ENCODE data around the gene STIM1.

The STIM1 gene

GRCh38 chr11:3925513-3925912 lies 70.0 kb downstream of the STIM1 start:
- DNase-seq: no peak

GRCh38 chr11:3926458-3927095 lies 71.1 kb downstream of the STIM1 start:
- DNase-seq: no peak

- DNase-seq: no peak
Measured at GRCh38 chr11:3927129-3927796, 71.8 kb downstream of the STIM1 start.

- DNase-seq: no peak
Measured at GRCh38 chr11:3929232-3929631, 73.8 kb downstream of the STIM1 start.

- no peak for DNase-seq
Measured at GRCh38 chr11:3929649-3930048, 74.2 kb downstream of the STIM1 start.

GRCh38 chr11:3932698-3933097 lies 77.2 kb downstream of the STIM1 start:
- DNase-seq: no peak

- no peak for DNase-seq
Measured at GRCh38 chr11:3933165-3933628, 77.7 kb downstream of the STIM1 start.

GRCh38 chr11:3934658-3935057 lies 79.2 kb downstream of the STIM1 start:
- no peak for DNase-seq

GRCh38 chr11:3936517-3936916 lies 81.1 kb downstream of the STIM1 start:
- no peak for DNase-seq

GRCh38 chr11:3939211-3939610 lies 83.7 kb downstream of the STIM1 start:
- DNase-seq: no peak

- no peak for DNase-seq
Measured at GRCh38 chr11:3939651-3940190, 84.3 kb downstream of the STIM1 start.

GRCh38 chr11:3942160-3942955 lies 86.9 kb downstream of the STIM1 start:
- DNase-seq: no peak

GRCh38 chr11:3942956-3943497 lies 87.6 kb downstream of the STIM1 start:
- DNase-seq: no peak

- DNase-seq: no peak
Measured at GRCh38 chr11:3944198-3944597, 88.7 kb downstream of the STIM1 start.

- DNase-seq: no peak
Measured at GRCh38 chr11:3946455-3947017, 91.1 kb downstream of the STIM1 start.

GRCh38 chr11:3947061-3947460 lies 91.6 kb downstream of the STIM1 start:
- no peak for DNase-seq

GRCh38 chr11:3949125-3949524 lies 93.7 kb downstream of the STIM1 start:
- no peak for DNase-seq

GRCh38 chr11:3950996-3951660 lies 95.7 kb downstream of the STIM1 start:
- no peak for DNase-seq

- no peak for DNase-seq
Measured at GRCh38 chr11:3952715-3953114, 97.3 kb downstream of the STIM1 start.

GRCh38 chr11:3953327-3953726 lies 97.9 kb downstream of the STIM1 start:
- no peak for DNase-seq

GRCh38 chr11:3954448-3955298 lies 99.2 kb downstream of the STIM1 start:
- DNase-seq: no peak

- DNase-seq: no peak
Measured at GRCh38 chr11:3955299-3955665, 99.8 kb downstream of the STIM1 start.

All from activated CD4-positive, CD25-positive, alpha-beta regulatory T cell treated with anti-CD3 and anti-CD28 coated beads, Interleukin-2, amount 50 U/mL, for 72 hours (primary cell).